K562 (cell line): Measurements from ENCODE around the gene PPP1CC. TPM values are rescaled to one million over a fixed set of nuclear protein-coding genes. Genes with fewer than 3 reads are reported as not detected.

Source experiments
- ATF2 ChIP-seq: sonication (generic); formaldehyde crosslinking; IDR thresholded peaks from 2 replicates; pipeline ENCODE4 v1.8.1; 2022; ENCODE audit warnings: missing genetic modification reagents
- CAMTA2 ChIP-seq: fragments of 250-450 bp; sonication (Bioruptor Pico); conservative IDR thresholded peaks from 2 replicates; pipeline ENCODE4 v1.5.1; 2022
- CBX5 ChIP-seq: IDR thresholded peaks from 2 replicates; pipeline ENCODE4 v1.6.1; 2014; ENCODE audit warnings: low read depth, borderline replicate concordance
- CTBP1 ChIP-seq: fragments of 450-650 bp; IDR thresholded peaks from 2 replicates; pipeline ENCODE4 v1.6.1; 2016; ENCODE audit warnings: borderline replicate concordance
- E4F1 ChIP-seq: fragments of 250-450 bp; sonication (Bioruptor Pico); IDR thresholded peaks from 2 replicates; pipeline ENCODE4 v1.5.0; 2021; ENCODE audit warnings: mild to moderate bottlenecking, borderline replicate concordance
- HBP1 ChIP-seq: fragments of 450-650 bp; formaldehyde crosslinking; IDR thresholded peaks from 2 replicates; pipeline ENCODE4 v1.4.0; 2022; ENCODE audit warnings: missing genetic modification characterization
- IRF9 ChIP-seq: fragments of 450-650 bp; IDR thresholded peaks from 2 replicates; pipeline ENCODE4 v1.6.1; 2016; ENCODE audit warnings: missing biosample characterization, missing genetic modification characterization
- MAFG ChIP-seq: fragments of 450-650 bp; conservative IDR thresholded peaks from 2 replicates; pipeline ENCODE4 v1.6.1; 2016; ENCODE audit warnings: missing genetic modification characterization, missing compliant biosample characterization
- PHF20 ChIP-seq: fragments of 450-650 bp; IDR thresholded peaks from 2 replicates; pipeline ENCODE4 v1.6.1; 2018; ENCODE audit not compliant: partially characterized antibody
- RCOR1 ChIP-seq, 2 experiments: IDR thresholded peaks; 2 replicates each; pipeline ENCODE4 v1.6.1; 2012; ENCODE audit warnings: low read depth in 2 of 2, low read length in 2 of 2, borderline replicate concordance in 1 of 2, improper control_type of control experiment in 1 of 2
- SMAD2 ChIP-seq: fragments of 150-350 bp; IDR thresholded peaks from 2 replicates; pipeline ENCODE4 v1.6.1; 2014; ENCODE audit warnings: low read depth, mild to moderate bottlenecking, low read length
- SMARCE1 ChIP-seq: fragments of 450-650 bp; IDR thresholded peaks from 2 replicates; pipeline ENCODE4 v1.7.1; 2016; ENCODE audit warnings: mild to moderate bottlenecking
- SRSF1 ChIP-seq: fragments of 200-400 bp; formaldehyde crosslinking; IDR thresholded peaks from 2 replicates; pipeline ENCODE4 v1.6.1; 2017; ENCODE audit warnings: mild to moderate bottlenecking, low read depth, low read length, moderate library complexity
- TEAD2 ChIP-seq: fragments of 450-650 bp; IDR thresholded peaks from 2 replicates; pipeline ENCODE4 v1.6.1; 2016; ENCODE audit warnings: missing genetic modification characterization, control low read depth, missing compliant biosample characterization
- ZFP1 ChIP-seq: fragments of 450-650 bp; formaldehyde crosslinking; IDR thresholded peaks from 2 replicates; pipeline ENCODE4 v1.4.0; 2020; ENCODE audit warnings: mild to moderate bottlenecking, mixed read lengths
- ZNF184 ChIP-seq: sonication (generic); formaldehyde crosslinking; IDR thresholded peaks from 2 replicates; pipeline ENCODE4 v1.5.0; 2020; ENCODE audit warnings: missing genetic modification reagents
- ZNF217 ChIP-seq: sonication (generic); formaldehyde crosslinking; IDR thresholded peaks from 2 replicates; pipeline ENCODE4 v1.8.0; 2022; ENCODE audit warnings: mild to moderate bottlenecking, missing genetic modification reagents
- ZNF384 ChIP-seq: IDR thresholded peaks from 2 replicates; pipeline ENCODE4 v1.6.1; 2012; ENCODE audit warnings: low read depth, low read length, improper control_type of control experiment
- ZNF398 ChIP-seq: fragments of 250-450 bp; sonication (Bioruptor Pico); IDR thresholded peaks from 2 replicates; pipeline ENCODE4 v1.8.0; 2021; ENCODE audit warnings: moderate library complexity, mild to moderate bottlenecking, inconsistent platforms
- ZNF699 ChIP-seq: fragments of 250-450 bp; sonication (Bioruptor Pico); IDR thresholded peaks from 2 replicates; pipeline ENCODE4 v1.8.0; 2021; ENCODE audit warnings: mild to moderate bottlenecking, moderate library complexity; ENCODE audit not compliant: insufficient replicate concordance
- ZSCAN32 ChIP-seq: fragments of 450-650 bp; formaldehyde crosslinking; IDR thresholded peaks from 2 replicates; pipeline ENCODE4 v1.4.0; 2020; ENCODE audit warnings: mild to moderate bottlenecking, moderate library complexity
- polyA plus RNA-seq, 8 experiments: library from polyadenylated mRNA; depleted of rRNA in 4 of 8; stranded (reverse) in 5 of 8; unstranded in 3 of 8; fragments of >200 nt; fragmentation: Nextera tagmentation in 2 of 8; fragmentation: Illumina TruSeq in 1 of 8; extraction: Ambion mirVana in 2 of 8; extraction: Trizol in 1 of 8; gene quantifications; 2 replicates each; pipeline versions ENCODE4 v1.2.1 to v1.2.3, GENCODE V29; 2011 to 2014; ENCODE audit warnings: inconsistent platforms in 1 of 8, missing spikeins in 1 of 8
- total RNA-seq, 7 experiments: library from RNA; depleted of rRNA in 6 of 7; stranded (reverse); fragments of >200 nt in 6 of 7; fragmentation: Illumina TruSeq in 2 of 7; extraction: Trizol in 2 of 7; gene quantifications; 2 replicates each; pipeline versions ENCODE4 v1.2.1 to v1.2.3, GENCODE V29; 2011 to 2021; ENCODE audit warnings: low replicate concordance in 1 of 7

The PPP1CC gene
- total and polyA plus RNA-seq, 9 of the 15 experiments (the other 6 are each of a cell fraction or from before 2014, with no cell fraction given): 67.4 to 286 (median 195) TPM

GRCh38 chr12:110698171-110698902 is 44.4 kb downstream of the PPP1CC start (continued):
- no peak for TF ChIP-seq E4F1 (CRISPR knock-in tag)
- TF ChIP-seq ZNF699 (CRISPR knock-in tag): no peak
- TF ChIP-seq SMARCE1: peak; percentile 92
- no peak for TF ChIP-seq ZSCAN32 (CRISPR knock-in tag)
- no peak; a peak in 2 of 4 replicates for TF ChIP-seq RCOR1 (IDR thresholded peaks at IDR 0.05; ENCODE audit: borderline replicate concordance in 1 of 2, low read depth in 2 of 2, low read length in 2 of 2)
- TF ChIP-seq ZNF384: 0 out of 2 replicates have a peak, but pooled peaks have one; percentile 16
- no peak for TF ChIP-seq HBP1 (CRISPR knock-in tag)
- no peak for TF ChIP-seq ATF2
- TF ChIP-seq MAFG: peak; percentile 96
- TF ChIP-seq SMAD2: no peak
- TF ChIP-seq SRSF1: no peak
- TF ChIP-seq ZFP1 (CRISPR knock-in tag): no peak
- TF ChIP-seq IRF9 (tag): no peak
- TF ChIP-seq TEAD2: no peak
- TF ChIP-seq CAMTA2 (CRISPR knock-in tag): no peak
- TF ChIP-seq CTBP1: peak; percentile 95
- TF ChIP-seq PHF20: no peak
- TF ChIP-seq CBX5: no peak
- TF ChIP-seq ZNF398: no peak
- no peak for TF ChIP-seq ZNF217 (CRISPR knock-in tag)
- no peak for TF ChIP-seq ZNF184 (CRISPR knock-in tag)
